SHP77 (cell line): Measurements from ENCODE around the gene SPEM2.
A peak's percentile ranks its signal among the peaks of the same experiment; 100 is the strongest.

Experiments
- DNase-seq, 2 experiments: peaks; one replicate each; lab custom pipeline; 2025; lab: John Stamatoyannopoulos, UW

The SPEM2 gene

GRCh38 chr17:7403977-7404736 lies 21.3 kb upstream of the SPEM2 start, which contains the start of gene TMEM256:
Gene TMEM256, minus strand, starts transcription at chr17:7404097. Its CDS starts 13 bp downstream, at chr17:7404084.
- DNase-seq: peak; percentile 100

- DNase-seq: no peak
Observed at GRCh38 chr17:7404737-7405349, 20.6 kb upstream of the SPEM2 start.

- no peak for DNase-seq
Observed at GRCh38 chr17:7405350-7406234, 19.8 kb upstream of the SPEM2 start.

GRCh38 chr17:7406235-7406825 lies 19.1 kb upstream of the SPEM2 start:
- DNase-seq: no peak

GRCh38 chr17:7407082-7407481 lies 18.3 kb upstream of the SPEM2 start:
- DNase-seq: no peak

- no peak for DNase-seq
Observed at GRCh38 chr17:7407485-7408251, 17.7 kb upstream of the SPEM2 start, which contains the start of gene NLGN2. Gene NLGN2, plus strand, starts transcription at chr17:7407845. Its CDS starts 411 bp downstream, at chr17:7408256.

- DNase-seq: no peak
Observed at GRCh38 chr17:7408252-7408727, 17.1 kb upstream of the SPEM2 start.

GRCh38 chr17:7408863-7409262 lies 16.6 kb upstream of the SPEM2 start:
- no peak for DNase-seq

GRCh38 chr17:7409716-7410115 lies 15.7 kb upstream of the SPEM2 start:
- DNase-seq: no peak

- no peak for DNase-seq
Observed at GRCh38 chr17:7410634-7411426, 14.6 kb upstream of the SPEM2 start.

GRCh38 chr17:7411427-7411750 lies 14.0 kb upstream of the SPEM2 start:
- no peak for DNase-seq

GRCh38 chr17:7413346-7413985 lies 11.9 kb upstream of the SPEM2 start:
- no peak for DNase-seq

GRCh38 chr17:7414837-7415236 lies 10.6 kb upstream of the SPEM2 start:
- no peak for DNase-seq

GRCh38 chr17:7415784-7416183 lies 9.6 kb upstream of the SPEM2 start:
- DNase-seq: no peak

GRCh38 chr17:7416323-7416722 lies 9.1 kb upstream of the SPEM2 start:
- DNase-seq: no peak

GRCh38 chr17:7417056-7417655 lies 8.3 kb upstream of the SPEM2 start:
- no peak for DNase-seq

GRCh38 chr17:7418472-7419152 lies 6.8 kb upstream of the SPEM2 start:
- DNase-seq: no peak

GRCh38 chr17:7419819-7420610 lies 5.4 kb upstream of the SPEM2 start, which contains the start of gene SPEM1:
Gene SPEM1, plus strand, starts transcription at chr17:7420324. Its CDS starts 61 bp downstream, at chr17:7420385.
- no peak for DNase-seq
